SU-DHL-6 (cell line): ENCODE data around the gene ARL2BP.

Experiments
- CTCF ChIP-seq: fragments of 200-600 bp; sonication (generic); IDR thresholded peaks from one replicate; pipeline ENCODE4 v1.5.1; 2017; ENCODE audit warnings: antibody characterized with exemption, mild to moderate bottlenecking, low read length, moderate library complexity; ENCODE audit not compliant: insufficient read depth, poor library complexity, severe bottlenecking
- EZH2phosphoT487 ChIP-seq: fragments of 200-600 bp; sonication (generic), shearing (Covaris generic); conservative IDR thresholded peaks from 2 replicates; pipeline ENCODE4 v1.6.1; 2018; ENCODE audit warnings: mild to moderate bottlenecking, antibody characterized with exemption, low read length, moderate library complexity, mixed read lengths

DNA sequence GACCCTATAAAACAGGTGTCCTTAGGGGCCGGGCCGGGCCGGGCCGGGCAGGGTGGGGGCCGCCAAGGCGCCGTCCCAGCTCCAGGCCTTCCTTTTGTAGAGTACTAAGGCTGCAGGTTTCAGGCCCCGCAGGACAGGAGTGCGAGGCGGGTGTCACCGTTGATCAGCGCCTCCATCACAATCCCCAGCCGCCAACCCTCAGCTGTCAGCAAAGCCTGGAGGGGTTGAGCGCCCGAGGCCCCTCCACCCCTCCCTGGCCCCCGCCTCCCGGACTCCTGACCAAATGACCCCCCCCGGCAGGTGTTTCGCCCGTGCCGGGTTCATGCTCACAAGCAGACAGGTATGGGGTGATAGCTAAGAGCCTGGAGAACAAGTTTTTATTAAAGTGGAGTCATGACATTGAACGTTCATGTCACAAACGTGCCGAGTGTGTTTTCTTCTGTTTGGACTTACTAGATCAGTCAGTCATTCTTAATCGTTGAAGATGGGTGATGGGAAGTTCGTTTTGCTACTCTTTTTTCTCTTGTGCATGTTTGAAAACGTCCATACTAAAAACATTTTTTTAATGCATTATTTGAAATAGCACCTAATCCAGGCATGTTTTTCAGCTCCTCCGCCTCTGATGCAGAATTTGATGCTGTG, 534 bp downstream of the ARL2BP start:
- no peak for TF ChIP-seq CTCF
- TF ChIP-seq EZH2phosphoT487, result no peak
